ENCODE data around the gene CALR3.
"Not testable (repeated sequence)": the region's sequence is repeated elsewhere in the genome, so short reads cannot be mapped to it uniquely, and the experiment has no call there.

CALR3 gene

GRCh38 chr19:16449330-16449961 is 46.5 kb downstream of the CALR3 start:
- peak overlapping the region in 3 of 10 experiments; percentile 6 to 39 (median 24); a peak in 4 of 20 replicates for H3K4me3 ChIP-seq
- peak overlapping the region in 10 of 11 experiments; percentile 12 to 77 (median 62); a peak in 17 of 22 replicates for H3K9ac ChIP-seq
- H3K27me3 ChIP-seq = no peaks in the 10 kb centered on the region
- no peak for TF ChIP-seq Cebpa-rat (IDR thresholded peaks at IDR 0.05)
- H3K27ac ChIP-seq = peak overlapping the region; percentile 53 to 93 (median 83); a peak in 21 of 22 replicates
- peaks cover 0 to 18% (median 10%) of the 10 kb centered on the region in 11 experiments; a peak in 14 of 22 replicates for H3K36me3 ChIP-seq
- H3K4me1 ChIP-seq = peaks cover 70 to 95% (median 89%) of the 10 kb centered on the region in 10 experiments
- H4K20me1 ChIP-seq = peaks cover 9 to 100% (median 36%) of the 10 kb centered on the region in 11 experiments; a peak in 19 of 22 replicates
- peaks cover 0 to 15% (median 8%) of the 10 kb centered on the region in 11 experiments; a peak in 14 of 22 replicates for H3K9me3 ChIP-seq (replicated peaks in 1 of 11)
- peak overlapping the region; percentile 18 to 95 (median 87); a peak in 19 of 22 replicates for H3K4me2 ChIP-seq

GRCh38 chr19:16448872-16449271 is 47.1 kb downstream of the CALR3 start:
- Histone ChIP-seq H3K27ac (peak overlapping the region; percentile 53 to 93 (median 83); a peak in 21 of 22 replicates), H3K9ac (peak overlapping the region in 9 of 11 experiments; percentile 45 to 77 (median 62); a peak in 16 of 22 replicates), H3K36me3 (peaks cover 0 to 18% (median 10%) of the 10 kb centered on the region in 11 experiments; a peak in 14 of 22 replicates), H3K4me1 (peaks cover 70 to 95% (median 89%) of the 10 kb centered on the region in 10 experiments), H3K9me3 (replicated peaks in 1 of 11) (peaks cover 0 to 15% (median 8%) of the 10 kb centered on the region in 11 experiments; a peak in 14 of 22 replicates), H4K20me1 (peaks cover 4 to 99% (median 34%) of the 10 kb centered on the region in 11 experiments; a peak in 18 of 22 replicates), H3K4me3 (peak overlapping the region in 3 of 10 experiments; percentile 6 to 39 (median 24); a peak in 3 of 20 replicates), H3K4me2 (peak overlapping the region; percentile 18 to 95 (median 87); a peak in 19 of 22 replicates)
- H3K27me3 ChIP-seq = not testable (repeated sequence)

DNA sequence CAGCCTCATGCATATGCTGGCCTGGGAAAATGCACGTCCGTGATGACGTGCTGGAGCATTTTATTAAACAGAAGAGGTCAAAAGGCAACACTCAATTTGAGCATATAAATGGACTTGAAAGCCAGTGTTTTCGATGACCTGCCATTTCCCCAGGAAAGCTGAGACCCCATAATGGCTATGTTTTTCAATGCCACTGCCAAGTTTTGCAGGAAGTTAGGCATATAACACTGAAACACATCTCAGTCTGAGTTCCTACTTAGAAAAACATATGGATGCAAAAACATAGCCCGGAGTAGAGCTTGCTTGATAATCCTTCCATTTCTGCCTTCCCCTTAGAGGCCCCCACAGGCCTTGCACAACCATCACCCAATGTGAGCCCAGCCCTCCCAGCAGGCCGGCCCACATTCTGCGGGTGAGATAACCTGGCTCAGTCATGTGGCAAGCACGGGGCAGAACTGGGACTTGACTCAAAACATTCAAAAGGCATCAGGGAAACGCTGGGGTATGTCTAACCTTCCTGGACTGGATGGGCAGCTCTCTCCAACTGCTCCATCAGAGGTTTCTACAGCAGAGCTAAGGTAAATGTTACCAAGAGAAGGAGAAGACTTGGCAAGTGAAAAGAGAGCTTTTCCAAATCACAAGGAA is 49.1 kb downstream of the CALR3 start:
- H3K9ac ChIP-seq = peak overlapping the region; percentile 61 to 73 (median 64); a peak in 20 of 22 replicates
- peaks cover 0 to 99% (median 40%) of the 10 kb centered on the region in 11 experiments; a peak in 17 of 22 replicates for H4K20me1 ChIP-seq
- H3K4me2 ChIP-seq = peak overlapping the region; percentile 79 to 98 (median 88)
- H3K9me3 ChIP-seq (replicated peaks in 1 of 11) = peaks cover 0 to 19% (median 9%) of the 10 kb centered on the region in 11 experiments; a peak in 14 of 22 replicates
- TF ChIP-seq Cebpa-rat (IDR thresholded peaks at IDR 0.05) = peak in 10 of 11 experiments; percentile 38 to 93 (median 83); a peak in 17 of 22 replicates
- H3K4me1 ChIP-seq = peaks cover 75 to 95% (median 91%) of the 10 kb centered on the region in 10 experiments
- H3K36me3 ChIP-seq = peaks cover 2 to 29% (median 20%) of the 10 kb centered on the region in 11 experiments; a peak in 16 of 22 replicates
- H3K27me3 ChIP-seq = no peaks in the 10 kb centered on the region
- H3K4me3 ChIP-seq = peak overlapping the region in 5 of 10 experiments; percentile 0 to 18 (median 6); a peak in 4 of 20 replicates
- H3K27ac ChIP-seq = peak overlapping the region; percentile 62 to 93 (median 83)

DNA sequence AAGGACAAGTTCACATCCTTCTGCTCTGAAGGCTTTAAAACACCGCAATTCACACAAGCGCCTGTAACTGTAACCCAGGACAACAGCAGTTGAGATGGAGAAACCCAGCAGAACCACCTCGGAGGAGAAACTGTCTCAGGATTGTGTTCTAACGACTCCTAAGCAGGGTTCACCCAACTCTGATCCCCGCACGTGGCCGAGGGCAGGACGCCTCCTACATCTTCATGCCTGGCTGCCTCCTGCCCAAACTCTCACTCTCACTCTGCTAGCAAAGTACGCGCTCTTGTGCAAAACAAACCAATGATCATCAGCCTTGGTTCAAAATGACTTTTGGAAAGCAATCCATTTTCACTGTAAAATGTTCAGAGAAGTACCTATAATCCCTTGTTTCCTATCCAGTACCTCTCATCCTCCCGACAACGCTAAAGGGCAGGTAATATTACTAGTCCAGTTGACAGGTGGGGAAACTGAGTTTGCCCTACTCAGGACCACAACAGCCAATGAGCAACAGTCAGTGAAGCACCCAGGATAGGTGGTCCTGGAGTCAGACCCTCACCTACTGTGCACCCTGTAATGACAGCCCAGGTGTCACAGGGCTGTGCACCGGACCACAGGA is 49.8 kb downstream of the CALR3 start:
- peak overlapping the region; percentile 79 to 98 (median 88) for H3K4me2 ChIP-seq
- peaks cover 0 to 19% (median 9%) of the 10 kb centered on the region in 11 experiments; a peak in 14 of 22 replicates for H3K9me3 ChIP-seq (replicated peaks in 1 of 11)
- H3K4me3 ChIP-seq = peak overlapping the region in 4 of 10 experiments; percentile 0 to 18 (median 6); a peak in 2 of 20 replicates
- TF ChIP-seq Cebpa-rat (IDR thresholded peaks at IDR 0.05) = no peak
- peak overlapping the region; percentile 61 to 73 (median 64); a peak in 20 of 22 replicates for H3K9ac ChIP-seq
- H4K20me1 ChIP-seq = peaks cover 0 to 99% (median 46%) of the 10 kb centered on the region in 11 experiments; a peak in 17 of 22 replicates
- H3K27ac ChIP-seq = peak overlapping the region; percentile 62 to 93 (median 83)
- H3K36me3 ChIP-seq = peaks cover 8 to 36% (median 26%) of the 10 kb centered on the region in 11 experiments; a peak in 19 of 22 replicates
- H3K4me1 ChIP-seq = peaks cover 77 to 98% (median 95%) of the 10 kb centered on the region in 10 experiments
- no peaks in the 10 kb centered on the region for H3K27me3 ChIP-seq

DNA sequence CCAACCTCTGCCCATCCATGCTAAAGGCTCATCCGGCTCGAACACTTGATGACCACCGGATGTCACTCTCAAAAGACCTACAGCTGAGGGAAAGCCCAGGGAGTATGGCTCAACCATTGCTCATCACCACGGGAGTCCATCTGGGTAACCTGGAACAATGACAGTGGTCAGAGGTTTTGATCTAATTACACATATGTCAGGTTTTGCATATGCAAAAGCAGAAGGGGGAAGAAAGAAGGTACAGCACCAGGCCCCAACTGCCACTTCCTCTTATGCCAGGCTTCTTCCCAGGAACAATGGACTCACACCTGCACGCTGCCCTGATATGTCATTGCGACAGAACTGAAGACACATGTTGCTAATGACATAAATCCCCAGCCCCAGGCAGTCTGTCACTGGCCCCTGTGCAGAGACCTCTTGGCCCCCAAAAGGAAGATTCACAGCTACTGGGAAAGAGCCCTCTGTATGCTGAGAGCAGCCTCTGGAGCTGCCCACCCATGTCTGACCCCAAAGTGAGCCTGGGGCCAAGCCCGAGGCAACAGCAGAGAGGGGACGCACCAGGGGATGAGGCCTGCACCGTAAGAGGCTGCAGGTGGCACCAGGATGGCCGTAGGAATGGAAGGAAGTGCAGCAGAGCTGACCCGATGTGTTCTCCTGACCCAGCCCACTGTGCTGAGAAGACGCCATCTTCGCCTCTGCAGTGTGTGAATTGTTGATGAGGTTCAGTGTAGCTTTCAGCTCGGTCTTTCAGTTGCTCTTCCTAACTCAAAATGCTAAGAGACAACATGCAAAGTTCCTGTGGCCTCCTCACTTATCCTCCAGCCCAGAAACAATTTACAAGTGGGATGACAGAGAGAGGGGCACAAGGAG is 50.5 kb downstream of the CALR3 start:
- TF ChIP-seq Cebpa-rat (IDR thresholded peaks at IDR 0.05) = peak in 4 of 11 experiments; percentile 9 to 43 (median 24); a peak in 3 of 22 replicates
- Histone ChIP-seq H3K4me2 (peak overlapping the region; percentile 79 to 98 (median 88)), H3K36me3 (peaks cover 16 to 43% (median 33%) of the 10 kb centered on the region in 11 experiments), H3K9ac (peak overlapping the region; percentile 61 to 73 (median 64); a peak in 21 of 22 replicates), H3K27ac (peak overlapping the region; percentile 62 to 93 (median 83); a peak in 21 of 22 replicates), H3K9me3 (replicated peaks in 1 of 11) (peaks cover 0 to 16% (median 9%) of the 10 kb centered on the region in 11 experiments; a peak in 14 of 22 replicates), H4K20me1 (peaks cover 0 to 99% (median 46%) of the 10 kb centered on the region in 11 experiments; a peak in 17 of 22 replicates), H3K27me3 (no peaks in the 10 kb centered on the region), H3K4me3 (no peak overlapping the region), H3K4me1 (peaks cover 77 to 92% (median 89%) of the 10 kb centered on the region in 10 experiments)

GRCh38 chr19:16444269-16444600 is 51.7 kb downstream of the CALR3 start:
- Histone ChIP-seq H3K4me1 (peaks cover 76 to 86% (median 81%) of the 10 kb centered on the region in 10 experiments), H3K27ac (peak overlapping the region; percentile 62 to 93 (median 83)), H4K20me1 (peaks cover 0 to 91% (median 46%) of the 10 kb centered on the region in 11 experiments; a peak in 17 of 22 replicates), H3K4me2 (peak overlapping the region; percentile 79 to 98 (median 88)), H3K36me3 (peaks cover 26 to 48% (median 39%) of the 10 kb centered on the region in 11 experiments), H3K9me3 (replicated peaks in 1 of 11) (peaks cover 0 to 7% (median 0%) of the 10 kb centered on the region in 11 experiments; a peak in 4 of 22 replicates), H3K4me3 (no peak overlapping the region), H3K9ac (peak overlapping the region; percentile 4 to 71 (median 44); a peak in 14 of 22 replicates), H3K27me3 (no peaks in the 10 kb centered on the region)
- no peak for TF ChIP-seq Cebpa-rat (IDR thresholded peaks at IDR 0.05)
